ENCODE data around the gene LRCH2. TPM values are rescaled to one million over a fixed set of nuclear protein-coding genes. Genes with fewer than 3 reads are reported as not detected.

The LRCH2 gene
- total and polyA plus RNA-seq, 2 of the 13 experiments (the other 11 are each of a cell fraction or from before 2014, with no cell fraction given), result not detected

DNA sequence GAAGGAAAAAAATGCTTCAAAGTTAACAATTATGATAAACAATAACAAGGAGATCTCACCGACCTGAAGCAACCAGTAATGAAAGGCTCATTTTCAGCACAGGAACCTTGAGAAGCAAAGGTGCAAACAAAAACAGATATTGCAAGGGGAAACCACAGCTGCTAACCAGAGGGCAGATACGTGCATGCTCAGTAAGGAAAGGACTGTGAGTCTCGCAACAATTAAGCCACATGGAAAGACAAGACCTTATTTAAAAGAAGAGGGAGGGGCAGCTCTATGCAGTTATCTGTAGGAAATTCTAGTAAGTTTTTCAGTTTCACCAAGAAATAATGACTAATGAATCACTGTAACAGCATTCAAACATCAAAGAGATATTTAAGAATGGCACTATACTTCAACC lies 19.3 kb downstream of the LRCH2 start:
- no peak for ATAC-seq

DNA sequence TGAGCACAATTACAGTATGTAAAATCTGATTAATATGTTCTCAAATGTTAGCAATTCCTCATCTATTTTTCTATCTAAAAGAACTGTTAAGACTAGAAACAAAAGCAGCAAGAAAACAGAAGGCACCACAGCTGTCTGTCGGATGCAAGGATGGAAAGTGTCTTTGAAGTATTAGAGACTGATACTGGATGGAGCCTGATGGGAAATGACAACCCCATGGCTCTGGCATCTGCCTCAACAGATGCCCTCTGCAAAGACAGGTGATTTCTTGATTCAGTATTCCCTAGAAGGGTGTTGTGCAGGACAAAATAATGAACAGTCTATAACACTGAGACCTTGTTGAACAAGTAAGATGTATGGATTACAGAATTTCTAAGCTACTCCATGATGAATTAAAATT lies 19.7 kb downstream of the LRCH2 start:
- Histone ChIP-seq H3K4me2 (ENCODE audit: low read depth, low read length) (no peak overlapping the region), H4K20me1 (ENCODE audit: insufficient read depth, low read length) (no peaks in the 10 kb centered on the region), H3K9ac (ENCODE audit: insufficient read depth, low read depth, low read length) (no peak overlapping the region), H3K4me3 (replicated peaks in 1 of 3; ENCODE audit: insufficient read depth in 1 of 3, low read depth in 2 of 3, low read length in 3 of 3) (no peak overlapping the region), H3K9me3 (ENCODE audit: low read length) (no peaks in the 10 kb centered on the region), H3K27me3 (ENCODE audit: control insufficient read depth in 1 of 2, insufficient read depth in 2 of 2, low read length in 2 of 2) (no peaks in the 10 kb centered on the region), H3K4me1 (ENCODE audit: insufficient read depth, low read length) (0 out of 2 replicates have a peak, but pooled peaks cover 5% of the 10 kb centered on the region), H2AFZ (ENCODE audit: low read length) (no peak overlapping the region), H3K27ac (ENCODE audit: extremely low read length, insufficient read depth, low read length) (no peak overlapping the region), H3K36me3 (replicated peaks in 1 of 2; ENCODE audit: control insufficient read depth in 1 of 2, insufficient read depth in 2 of 2, low read length in 2 of 2) (no peaks in the 10 kb centered on the region), H3K79me2 (ENCODE audit: insufficient read depth, low read length) (no peaks in the 10 kb centered on the region)
- intact Hi-C loops (cut with micrococcal nuclease; ENCODE audit: unreplicated experiment), result no loop called here
- POLR2A ChIA-PET, result no interaction called here
- ATAC-seq (no peak), DNase-seq (ENCODE audit: low spot score) (no peak), FAIRE-seq (no peak)
- 90% methylated on average over 1 of the region's 1 CpG for WGBS (ENCODE audit: low lambda C conversion rate)
- CTCF ChIA-PET (ENCODE audit: low intra/inter-chr PET ratio, low total read pairs), result no interaction called here
- in situ Hi-C loops (cut with HindIII; ENCODE audit: extremely low pct_ligation_motif_present, low pct_unique_long_range_greater_than_20kb), result no loop called here
- no TSS peak for BruUV-seq (replicated peaks)
- TF ChIP-seq, protein P1, sequence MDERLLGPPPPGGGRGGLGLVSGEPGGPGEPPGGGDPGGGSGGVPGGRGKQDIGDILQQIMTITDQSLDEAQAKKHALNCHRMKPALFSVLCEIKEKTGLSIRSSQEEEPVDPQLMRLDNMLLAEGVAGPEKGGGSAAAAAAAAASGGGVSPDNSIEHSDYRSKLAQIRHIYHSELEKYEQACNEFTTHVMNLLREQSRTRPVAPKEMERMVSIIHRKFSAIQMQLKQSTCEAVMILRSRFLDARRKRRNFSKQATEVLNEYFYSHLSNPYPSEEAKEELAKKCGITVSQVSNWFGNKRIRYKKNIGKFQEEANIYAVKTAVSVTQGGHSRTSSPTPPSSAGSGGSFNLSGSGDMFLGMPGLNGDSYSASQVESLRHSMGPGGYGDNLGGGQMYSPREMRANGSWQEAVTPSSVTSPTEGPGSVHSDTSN (CRISPR knock-in tag; IDR thresholded peaks at IDR 0.05), result no peak
- TF ChIP-seq NFIC (IDR thresholded peaks at IDR 0.05; ENCODE audit: low read length) (no peak), STAT5B (CRISPR knock-in tag; IDR thresholded peaks at IDR 0.05) (no peak), NCOA5 (CRISPR knock-in tag; IDR thresholded peaks at IDR 0.05) (no peak)
- TF ChIP-seq, protein P2, sequence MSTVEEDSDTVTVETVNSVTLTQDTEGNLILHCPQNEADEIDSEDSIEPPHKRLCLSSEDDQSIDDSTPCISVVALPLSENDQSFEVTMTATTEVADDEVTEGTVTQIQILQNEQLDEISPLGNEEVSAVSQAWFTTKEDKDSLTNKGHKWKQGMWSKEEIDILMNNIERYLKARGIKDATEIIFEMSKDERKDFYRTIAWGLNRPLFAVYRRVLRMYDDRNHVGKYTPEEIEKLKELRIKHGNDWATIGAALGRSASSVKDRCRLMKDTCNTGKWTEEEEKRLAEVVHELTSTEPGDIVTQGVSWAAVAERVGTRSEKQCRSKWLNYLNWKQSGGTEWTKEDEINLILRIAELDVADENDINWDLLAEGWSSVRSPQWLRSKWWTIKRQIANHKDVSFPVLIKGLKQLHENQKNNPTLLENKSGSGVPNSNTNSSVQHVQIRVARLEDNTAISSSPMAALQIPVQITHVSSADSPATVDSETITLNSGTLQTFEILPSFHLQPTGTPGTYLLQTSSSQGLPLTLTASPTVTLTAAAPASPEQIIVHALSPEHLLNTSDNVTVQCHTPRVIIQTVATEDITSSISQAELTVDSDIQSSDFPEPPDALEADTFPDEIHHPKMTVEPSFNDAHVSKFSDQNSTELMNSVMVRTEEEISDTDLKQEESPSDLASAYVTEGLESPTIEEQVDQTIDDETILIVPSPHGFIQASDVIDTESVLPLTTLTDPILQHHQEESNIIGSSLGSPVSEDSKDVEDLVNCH (CRISPR knock-in tag; IDR thresholded peaks at IDR 0.05), result no peak
- TF ChIP-seq, protein P3, sequence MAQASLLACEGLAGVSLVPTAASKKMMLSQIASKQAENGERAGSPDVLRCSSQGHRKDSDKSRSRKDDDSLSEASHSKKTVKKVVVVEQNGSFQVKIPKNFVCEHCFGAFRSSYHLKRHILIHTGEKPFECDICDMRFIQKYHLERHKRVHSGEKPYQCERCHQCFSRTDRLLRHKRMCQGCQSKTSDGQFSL (CRISPR knock-in tag; IDR thresholded peaks at IDR 0.05), result no peak

More for the DNA sequence above, 19.3 kb downstream of the LRCH2 start:
- Histone ChIP-seq H3K36me3 (replicated peaks in 1 of 2; ENCODE audit: control insufficient read depth in 1 of 2, insufficient read depth in 2 of 2, low read length in 2 of 2) (no peaks in the 10 kb centered on the region), H3K79me2 (ENCODE audit: insufficient read depth, low read length) (no peaks in the 10 kb centered on the region), H3K9me3 (ENCODE audit: low read length) (no peaks in the 10 kb centered on the region), H3K4me3 (replicated peaks in 1 of 3; ENCODE audit: insufficient read depth in 1 of 3, low read depth in 2 of 3, low read length in 3 of 3) (no peak overlapping the region), H3K9ac (ENCODE audit: insufficient read depth, low read depth, low read length) (no peak overlapping the region), H4K20me1 (ENCODE audit: insufficient read depth, low read length) (no peaks in the 10 kb centered on the region), H2AFZ (ENCODE audit: low read length) (no peak overlapping the region), H3K27me3 (ENCODE audit: control insufficient read depth in 1 of 2, insufficient read depth in 2 of 2, low read length in 2 of 2) (no peaks in the 10 kb centered on the region), H3K27ac (ENCODE audit: extremely low read length, insufficient read depth, low read length) (no peak overlapping the region), H3K4me2 (ENCODE audit: low read depth, low read length) (no peak overlapping the region), H3K4me1 (ENCODE audit: insufficient read depth, low read length) (0 out of 2 replicates have a peak, but pooled peaks cover 5% of the 10 kb centered on the region)
- intact Hi-C loops (cut with micrococcal nuclease; ENCODE audit: unreplicated experiment) (no loop called here), in situ Hi-C loops (cut with HindIII; ENCODE audit: extremely low pct_ligation_motif_present, low pct_unique_long_range_greater_than_20kb) (no loop called here)
- FAIRE-seq (peak; percentile 23), DNase-seq (ENCODE audit: low spot score) (no peak)
- CTCF ChIA-PET (ENCODE audit: low intra/inter-chr PET ratio, low total read pairs), result no interaction called here
- TF ChIP-seq TGIF2 (CRISPR knock-in tag; IDR thresholded peaks at IDR 0.05) (no peak), MEIS2 (CRISPR knock-in tag; IDR thresholded peaks at IDR 0.05) (no peak), ERF (CRISPR knock-in tag; IDR thresholded peaks at IDR 0.05) (no peak), SIX1 (CRISPR knock-in tag; IDR thresholded peaks at IDR 0.05; ENCODE audit: borderline replicate concordance) (no peak), ZSCAN9 (CRISPR knock-in tag; IDR thresholded peaks at IDR 0.05; ENCODE audit: borderline replicate concordance) (no peak), ZNF292 (CRISPR knock-in tag; IDR thresholded peaks at IDR 0.05; ENCODE audit: borderline replicate concordance, low read depth) (no peak), ZNF30 (CRISPR knock-in tag; IDR thresholded peaks at IDR 0.05) (no peak), GZF1 (CRISPR knock-in tag; IDR thresholded peaks at IDR 0.05) (no peak), ZNF839 (CRISPR knock-in tag; IDR thresholded peaks at IDR 0.05; ENCODE audit: borderline replicate concordance) (no peak), GABPB1 (CRISPR knock-in tag; IDR thresholded peaks at IDR 0.05) (no peak), ZNF235 (CRISPR knock-in tag; IDR thresholded peaks at IDR 0.05; ENCODE audit: borderline replicate concordance) (no peak)
- TF ChIP-seq, protein P4, sequence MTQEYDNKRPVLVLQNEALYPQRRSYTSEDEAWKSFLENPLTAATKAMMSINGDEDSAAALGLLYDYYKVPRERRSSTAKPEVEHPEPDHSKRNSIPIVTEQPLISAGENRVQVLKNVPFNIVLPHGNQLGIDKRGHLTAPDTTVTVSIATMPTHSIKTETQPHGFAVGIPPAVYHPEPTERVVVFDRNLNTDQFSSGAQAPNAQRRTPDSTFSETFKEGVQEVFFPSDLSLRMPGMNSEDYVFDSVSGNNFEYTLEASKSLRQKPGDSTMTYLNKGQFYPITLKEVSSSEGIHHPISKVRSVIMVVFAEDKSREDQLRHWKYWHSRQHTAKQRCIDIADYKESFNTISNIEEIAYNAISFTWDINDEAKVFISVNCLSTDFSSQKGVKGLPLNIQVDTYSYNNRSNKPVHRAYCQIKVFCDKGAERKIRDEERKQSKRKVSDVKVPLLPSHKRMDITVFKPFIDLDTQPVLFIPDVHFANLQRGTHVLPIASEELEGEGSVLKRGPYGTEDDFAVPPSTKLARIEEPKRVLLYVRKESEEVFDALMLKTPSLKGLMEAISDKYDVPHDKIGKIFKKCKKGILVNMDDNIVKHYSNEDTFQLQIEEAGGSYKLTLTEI (CRISPR knock-in tag; conservative IDR thresholded peaks at IDR 0.05), result no peak
- POLR2A ChIA-PET, result no interaction called here
- 3% methylated on average over 3 of the region's 3 CpGs for WGBS (ENCODE audit: low lambda C conversion rate)
- no TSS peak for BruUV-seq (replicated peaks)

All from HepG2 (cell line).